Measurements from ENCODE around the gene SLC18B1. TPM values are rescaled to one million over a fixed set of nuclear protein-coding genes. Genes with fewer than 3 reads are reported as not detected.
"Not testable (repeated sequence)": the region's sequence is repeated elsewhere in the genome, so short reads cannot be mapped to it uniquely, and the experiment has no call there.

SLC18B1 gene
- total and polyA plus RNA-seq, 10 donors, result 6.0 to 19.1 (median 11.6) TPM

- peaks cover 0 to 85% (median 26%) of the 10 kb centered on the region in 6 donors for H3K36me3 ChIP-seq
- H3K9me3 ChIP-seq, result no peaks in the 10 kb centered on the region
- H3K4me1 ChIP-seq, result no peaks in the 10 kb centered on the region
- TF ChIP-seq, protein P1, sequence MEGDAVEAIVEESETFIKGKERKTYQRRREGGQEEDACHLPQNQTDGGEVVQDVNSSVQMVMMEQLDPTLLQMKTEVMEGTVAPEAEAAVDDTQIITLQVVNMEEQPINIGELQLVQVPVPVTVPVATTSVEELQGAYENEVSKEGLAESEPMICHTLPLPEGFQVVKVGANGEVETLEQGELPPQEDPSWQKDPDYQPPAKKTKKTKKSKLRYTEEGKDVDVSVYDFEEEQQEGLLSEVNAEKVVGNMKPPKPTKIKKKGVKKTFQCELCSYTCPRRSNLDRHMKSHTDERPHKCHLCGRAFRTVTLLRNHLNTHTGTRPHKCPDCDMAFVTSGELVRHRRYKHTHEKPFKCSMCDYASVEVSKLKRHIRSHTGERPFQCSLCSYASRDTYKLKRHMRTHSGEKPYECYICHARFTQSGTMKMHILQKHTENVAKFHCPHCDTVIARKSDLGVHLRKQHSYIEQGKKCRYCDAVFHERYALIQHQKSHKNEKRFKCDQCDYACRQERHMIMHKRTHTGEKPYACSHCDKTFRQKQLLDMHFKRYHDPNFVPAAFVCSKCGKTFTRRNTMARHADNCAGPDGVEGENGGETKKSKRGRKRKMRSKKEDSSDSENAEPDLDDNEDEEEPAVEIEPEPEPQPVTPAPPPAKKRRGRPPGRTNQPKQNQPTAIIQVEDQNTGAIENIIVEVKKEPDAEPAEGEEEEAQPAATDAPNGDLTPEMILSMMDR (IDR thresholded peaks at IDR 0.05 in 8 of 11, conservative IDR thresholded peaks at IDR 0.05 in 3 of 11), result peak in 3 of 11 experiments; percentile 15 to 23 (median 22)
- TF ChIP-seq POLR2AphosphoS5 (IDR thresholded peaks at IDR 0.05), result no peak
- no peak for TF ChIP-seq POLR2A (IDR thresholded peaks at IDR 0.05)
- H3K27ac ChIP-seq, result no peak overlapping the region
- no peaks in the 10 kb centered on the region for H3K27me3 ChIP-seq (replicated peaks in 1 of 7)
- intact Hi-C loops (cut with DNase I; ENCODE audit: low total_unique reads), result no loop called here
- 51 to 99% (median 87%) methylated on average over 2 of the region's 2 CpGs for WGBS, 5 donors
- no peak for DNase-seq
- no peak overlapping the region for H3K4me3 ChIP-seq
Observed at GRCh38 chr6:132780770-132781371, 17.6 kb downstream of the SLC18B1 start.

GRCh38 chr6:132777881-132778280 is 20.6 kb downstream of the SLC18B1 start:
- DNase-seq; H3K9me3 ChIP-seq; H3K27ac ChIP-seq; H3K4me1 ChIP-seq; H3K4me3 ChIP-seq; H3K27me3 ChIP-seq (replicated peaks in 1 of 7); intact Hi-C loops (cut with DNase I; ENCODE audit: low total_unique reads): not testable (repeated sequence)
- 93 to 96% (median 95%) methylated on average over 8 of the region's 8 CpGs for WGBS, 5 donors
- H3K36me3 ChIP-seq, result peaks cover 0 to 98% (median 23%) of the 10 kb centered on the region in 6 donors

DNA sequence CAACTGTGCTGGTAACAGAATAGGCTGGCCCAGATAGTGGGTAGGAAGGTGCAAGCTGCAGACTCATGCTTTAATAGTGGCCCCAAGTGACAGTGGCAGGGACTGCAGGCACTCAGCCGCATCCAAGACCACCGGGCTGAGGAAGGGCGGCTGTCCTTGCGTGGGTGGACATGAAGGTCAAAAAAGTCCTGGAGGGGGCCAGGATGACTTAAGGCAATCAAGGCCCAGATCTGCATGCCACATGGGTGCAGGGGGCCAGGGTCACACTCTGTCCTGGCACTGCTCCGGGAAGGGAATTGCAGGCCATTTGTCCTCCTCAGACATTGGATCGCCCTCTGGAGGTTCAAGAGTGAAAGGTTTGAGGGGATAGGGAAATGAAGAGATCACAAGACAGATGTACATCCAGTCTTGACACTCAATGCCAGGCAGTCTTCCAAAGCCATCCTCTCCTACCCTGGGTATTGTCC is 30.4 kb downstream of the SLC18B1 start:
- Histone ChIP-seq H3K4me1 (peaks cover 2 to 22% (median 10%) of the 10 kb centered on the region in 6 donors), H3K4me3 (peak overlapping the region in 1 of 8 donors; percentile 42), H3K36me3 (peaks cover 0 to 42% (median 11%) of the 10 kb centered on the region in 6 donors), H3K9me3 (no peaks in the 10 kb centered on the region), H3K27me3 (replicated peaks in 1 of 7) (no peaks in the 10 kb centered on the region), H3K27ac (peak overlapping the region in 2 of 8 donors; percentile 9 to 32)
- intact Hi-C loops (cut with DNase I; ENCODE audit: low total_unique reads), result loop anchor here (10.0 kb wide), 1 partner anchor 93 kb away; no protein-coding TSS in a partner anchor
- TF ChIP-seq POLR2A (IDR thresholded peaks at IDR 0.05) (no peak), POLR2AphosphoS5 (IDR thresholded peaks at IDR 0.05) (peak in 2 of 3 donors; percentile 19 to 48)
- TF ChIP-seq, protein P1 (IDR thresholded peaks at IDR 0.05 in 8 of 11, conservative IDR thresholded peaks at IDR 0.05 in 3 of 11), result peak in 10 of 11 experiments; percentile 37 to 84 (median 62)
- 10 to 21% (median 15%) methylated on average over 6 of the region's 6 CpGs for WGBS, 5 donors
- DNase-seq, result peak; percentile 82

DNA sequence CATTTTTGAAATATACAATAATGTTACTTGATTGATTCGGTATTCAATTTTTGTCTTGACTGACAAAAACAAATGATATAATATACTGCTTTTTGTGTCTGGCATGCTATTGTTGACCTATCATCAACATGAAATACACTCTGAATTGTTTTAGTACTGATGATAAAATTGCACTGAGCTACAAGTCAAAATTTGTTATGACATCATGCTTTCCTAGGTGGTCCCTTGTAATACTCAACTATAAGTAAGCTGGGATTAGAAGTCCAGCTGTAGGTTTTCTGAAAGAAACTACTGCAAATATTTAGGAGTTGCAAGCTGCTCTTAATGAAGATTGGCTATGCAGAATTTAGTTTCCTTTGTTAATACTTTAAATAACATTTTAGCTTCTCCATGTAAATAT is 32.9 kb downstream of the SLC18B1 start:
- no peaks in the 10 kb centered on the region for H3K27me3 ChIP-seq (replicated peaks in 1 of 7)

More for the DNA sequence above, 32.9 kb downstream of the SLC18B1 start:
- TF ChIP-seq, protein P1 (IDR thresholded peaks at IDR 0.05 in 8 of 11, conservative IDR thresholded peaks at IDR 0.05 in 3 of 11), result no peak
- TF ChIP-seq POLR2AphosphoS5 (IDR thresholded peaks at IDR 0.05) (no peak), POLR2A (IDR thresholded peaks at IDR 0.05) (no peak)
- intact Hi-C loops (cut with DNase I; ENCODE audit: low total_unique reads), result loop anchor here (10.0 kb wide), 1 partner anchor 91 kb away; no protein-coding TSS in a partner anchor
- no peak for DNase-seq
- no peak overlapping the region for H3K27ac ChIP-seq
- H3K9me3 ChIP-seq, result no peaks in the 10 kb centered on the region
- WGBS, 5 donors, result 90 to 100% (median 97%) methylated on average over 1 of the region's 1 CpG
- H3K36me3 ChIP-seq, result peaks cover 0 to 18% (median 7%) of the 10 kb centered on the region in 6 donors
- H3K4me1 ChIP-seq, result peaks cover 2 to 46% (median 26%) of the 10 kb centered on the region in 6 donors
- H3K4me3 ChIP-seq, result no peak overlapping the region

Measured in spleen (tissue), 11 donors.